ENCODE data around the gene FAM163A.
A peak's percentile ranks its signal among the peaks of the same experiment; 100 is the strongest.

The FAM163A gene

GRCh38 chr1:179753061-179753460, 10.0 kb downstream of the FAM163A start:
- DNase-seq, result no peak

- DNase-seq, result no peak
Observed at GRCh38 chr1:179754041-179754624, 11.0 kb downstream of the FAM163A start.

GRCh38 chr1:179757933-179758332, 14.8 kb downstream of the FAM163A start:
- no peak for DNase-seq

GRCh38 chr1:179760521-179760920, 17.4 kb downstream of the FAM163A start:
- no peak for DNase-seq

- DNase-seq, result no peak
Observed at GRCh38 chr1:179761296-179761695, 18.2 kb downstream of the FAM163A start.

GRCh38 chr1:179761846-179762640, 19.0 kb downstream of the FAM163A start:
- no peak for DNase-seq

- DNase-seq, result no peak
Observed at GRCh38 chr1:179767177-179767581, 24.1 kb downstream of the FAM163A start.

GRCh38 chr1:179767996-179768395, 24.9 kb downstream of the FAM163A start:
- DNase-seq, result no peak

- no peak for DNase-seq
Observed at GRCh38 chr1:179770887-179771502, 27.9 kb downstream of the FAM163A start.

GRCh38 chr1:179773264-179773663, 30.2 kb downstream of the FAM163A start:
- no peak for DNase-seq

GRCh38 chr1:179774000-179774399, 30.9 kb downstream of the FAM163A start:
- no peak for DNase-seq

GRCh38 chr1:179774566-179774965, 31.5 kb downstream of the FAM163A start:
- DNase-seq, result no peak

- peak in 1 of 14 donors; percentile 1 for DNase-seq
Observed at GRCh38 chr1:179775009-179775408, 31.9 kb downstream of the FAM163A start.

GRCh38 chr1:179776831-179777230, 33.7 kb downstream of the FAM163A start:
- DNase-seq, result no peak

GRCh38 chr1:179777731-179778130, 34.6 kb downstream of the FAM163A start:
- no peak for DNase-seq

- no peak for DNase-seq
Observed at GRCh38 chr1:179779645-179780272, 36.7 kb downstream of the FAM163A start.

GRCh38 chr1:179781962-179782361, 38.9 kb downstream of the FAM163A start:
- no peak for DNase-seq

- no peak for DNase-seq
Observed at GRCh38 chr1:179785031-179785431, 41.9 kb downstream of the FAM163A start.

GRCh38 chr1:179785728-179786127, 42.6 kb downstream of the FAM163A start:
- DNase-seq, result no peak

GRCh38 chr1:179786815-179787685, 44.0 kb downstream of the FAM163A start:
- no peak for DNase-seq

GRCh38 chr1:179788259-179788658, 45.2 kb downstream of the FAM163A start:
- no peak for DNase-seq

GRCh38 chr1:179793281-179793680, 50.2 kb downstream of the FAM163A start:
- no peak for DNase-seq
